AG04450 (cell line): ENCODE results near the gene KLHL15. TPM values are rescaled to one million over a fixed set of nuclear protein-coding genes. Genes with fewer than 3 reads are reported as not detected.

ENCODE experiments used
- CTCF ChIA-PET: fragments of 300-600, 350-600 bp; formaldehyde crosslinking; extraction: SDS; loops from one replicate; lab custom pipeline; 2022; ENCODE audit warnings: antibody characterized with exemption, inconsistent platforms; lab: Charles Lee
- POLR2A ChIA-PET: fragments of 350-600 bp; formaldehyde crosslinking; extraction: SDS; loops from one replicate; lab custom pipeline; 2021; ENCODE audit warnings: antibody characterized with exemption, inconsistent platforms; lab: Yijun Ruan, JAX
- DNase-seq: peaks from one replicate; pipeline ENCODE4 v3.0.0-alpha.2; 2011; ENCODE audit warnings: low read depth, low spot score
- H3K27ac ChIP-seq: one replicate; pipeline ENCODE4 v1.5.1; 2012; ENCODE audit warnings: low read depth, low read length, control low read depth
- H3K27me3 ChIP-seq: one replicate; pipeline ENCODE4 v1.6.0; 2012; ENCODE audit warnings: low read length; ENCODE audit not compliant: control insufficient read depth, insufficient read depth
- H3K4me3 ChIP-seq: 2 replicates; pipeline ENCODE4 v1.5.1; 2011; ENCODE audit warnings: mild to moderate bottlenecking, low read depth, low read length, control low read depth
- H3K9me3 ChIP-seq: 2 replicates; pipeline ENCODE4 v1.5.1; 2012; ENCODE audit warnings: low read length; ENCODE audit not compliant: control insufficient read depth, insufficient read depth
- polyA plus RNA-seq: library from polyadenylated mRNA; depleted of rRNA; stranded (reverse); fragments of >200 nt; gene quantifications from 2 replicates; pipeline ENCODE4 v1.2.3, GENCODE V29; 2011
- TF ChIP-seq, protein P1 (sequence below): IDR thresholded peaks from 2 replicates; pipeline ENCODE4 v1.5.1; 2011; ENCODE audit warnings: low read depth, low read length, control low read depth, inconsistent platforms

KLHL15 gene
- polyA plus RNA-seq, 1 experiment: 6.2 TPM

DNA sequence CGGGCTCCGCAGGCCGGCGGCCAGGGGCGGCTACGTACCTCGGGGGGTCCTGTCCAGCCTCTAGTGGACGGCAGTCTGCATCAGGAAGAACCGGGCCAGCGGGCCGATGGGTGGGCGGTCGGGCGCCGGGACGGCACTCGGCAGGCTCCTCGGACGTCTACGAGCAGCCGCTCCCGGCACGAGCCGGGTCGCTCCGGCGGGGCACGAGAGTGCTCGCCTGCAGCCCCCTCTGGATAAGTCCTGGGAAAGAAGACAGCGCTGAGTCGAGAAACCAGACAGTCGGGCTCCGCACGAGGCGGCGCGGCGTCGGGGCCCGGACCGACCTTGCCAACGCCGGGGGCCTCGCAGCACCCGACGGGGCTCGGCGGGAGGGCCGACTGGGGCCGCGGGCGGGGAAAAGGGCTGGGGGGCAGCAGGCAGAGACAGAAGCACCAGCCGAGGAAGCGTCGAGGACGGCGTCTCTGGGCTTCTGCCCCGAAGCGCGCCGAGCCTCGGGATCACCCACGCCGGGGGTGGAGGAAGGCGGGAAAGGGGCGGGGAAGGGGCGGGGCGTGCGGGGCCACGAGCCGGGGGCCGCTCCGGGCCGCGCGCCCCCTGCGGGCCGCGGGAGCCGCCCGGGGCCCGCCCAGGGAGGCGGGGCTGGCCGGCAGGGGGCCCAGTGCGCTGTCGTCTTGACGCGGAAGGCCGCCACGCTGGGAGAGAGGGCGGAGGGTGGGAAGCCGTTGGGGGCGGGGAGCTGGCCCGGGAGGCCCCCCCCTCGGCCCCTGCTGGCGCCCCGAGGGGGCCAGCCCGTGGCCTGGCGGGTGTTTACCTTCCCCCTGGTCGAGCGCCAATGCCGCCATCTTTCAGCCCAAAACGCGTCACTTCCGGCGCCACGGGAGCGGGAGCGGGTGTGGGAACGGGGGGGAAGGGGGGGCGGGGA, 1.9 kb downstream of the KLHL15 start:
- CTCF ChIA-PET: interaction anchor here (0.5 to 3.2 kb wide), 6 partner anchors 12 to 231 kb away, joined by 3 to 25 read pairs (median 4); partner anchors contain the start of gene EIF2S3
- DNase-seq: peak; percentile 84
- peak overlapping the region; percentile 75 for H3K4me3 ChIP-seq
- no peaks in the 10 kb centered on the region for H3K9me3 ChIP-seq
- H3K27me3 ChIP-seq: no peaks in the 10 kb centered on the region
- TF ChIP-seq, protein P1, sequence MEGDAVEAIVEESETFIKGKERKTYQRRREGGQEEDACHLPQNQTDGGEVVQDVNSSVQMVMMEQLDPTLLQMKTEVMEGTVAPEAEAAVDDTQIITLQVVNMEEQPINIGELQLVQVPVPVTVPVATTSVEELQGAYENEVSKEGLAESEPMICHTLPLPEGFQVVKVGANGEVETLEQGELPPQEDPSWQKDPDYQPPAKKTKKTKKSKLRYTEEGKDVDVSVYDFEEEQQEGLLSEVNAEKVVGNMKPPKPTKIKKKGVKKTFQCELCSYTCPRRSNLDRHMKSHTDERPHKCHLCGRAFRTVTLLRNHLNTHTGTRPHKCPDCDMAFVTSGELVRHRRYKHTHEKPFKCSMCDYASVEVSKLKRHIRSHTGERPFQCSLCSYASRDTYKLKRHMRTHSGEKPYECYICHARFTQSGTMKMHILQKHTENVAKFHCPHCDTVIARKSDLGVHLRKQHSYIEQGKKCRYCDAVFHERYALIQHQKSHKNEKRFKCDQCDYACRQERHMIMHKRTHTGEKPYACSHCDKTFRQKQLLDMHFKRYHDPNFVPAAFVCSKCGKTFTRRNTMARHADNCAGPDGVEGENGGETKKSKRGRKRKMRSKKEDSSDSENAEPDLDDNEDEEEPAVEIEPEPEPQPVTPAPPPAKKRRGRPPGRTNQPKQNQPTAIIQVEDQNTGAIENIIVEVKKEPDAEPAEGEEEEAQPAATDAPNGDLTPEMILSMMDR: no peak
- POLR2A ChIA-PET: interaction anchor here (0.5 to 2.3 kb wide), 7 partner anchors 29 to 283 kb away, joined by 3 to 21 read pairs (median 4); partner anchors contain the start of gene EIF2S3
- H3K27ac ChIP-seq: no peak overlapping the region

- H3K27ac ChIP-seq: no peak overlapping the region
- no peak for DNase-seq
- CTCF ChIA-PET: interaction anchor here (0.7 kb wide), 1 partner anchor 30 kb away, joined by 3 read pairs; the partner anchor contains the start of gene EIF2S3
Measured at GRCh38 chrX:24023972-24024669, 2.9 kb downstream of the KLHL15 start.

GRCh38 chrX:24023544-24023943, 3.4 kb downstream of the KLHL15 start:
- Histone ChIP-seq H3K27me3 (no peaks in the 10 kb centered on the region), H3K27ac (no peak overlapping the region), H3K9me3 (no peaks in the 10 kb centered on the region), H3K4me3 (peak overlapping the region; percentile 56)
- DNase-seq: no peak
- CTCF ChIA-PET: interaction anchor here (0.7 kb wide), 1 partner anchor 31 kb away, joined by 3 read pairs; the partner anchor contains the start of gene EIF2S3
- POLR2A ChIA-PET: interaction anchor here (1.5 kb wide), 1 partner anchor 31 kb away, joined by 5 read pairs; the partner anchor contains the start of gene EIF2S3
- TF ChIP-seq, protein P1: no peak

More at GRCh38 chrX:24023972-24024669, 2.9 kb downstream of the KLHL15 start:
- POLR2A ChIA-PET: interaction anchor here (1.5 kb wide), 1 partner anchor 30 kb away, joined by 5 read pairs; the partner anchor contains the start of gene EIF2S3
- no peaks in the 10 kb centered on the region for H3K27me3 ChIP-seq
- TF ChIP-seq, protein P1: no peak
- H3K9me3 ChIP-seq: no peaks in the 10 kb centered on the region
- peak overlapping the region; percentile 56 for H3K4me3 ChIP-seq

- no peaks in the 10 kb centered on the region for H3K9me3 ChIP-seq
- no peak for DNase-seq
- no peak overlapping the region for H3K4me3 ChIP-seq
- H3K27me3 ChIP-seq: no peaks in the 10 kb centered on the region
- POLR2A ChIA-PET: no interaction called here
- CTCF ChIA-PET: interaction anchor here (1.3 kb wide), 1 partner anchor 34 kb away, joined by 9 read pairs; the partner anchor contains the start of gene EIF2S3
- TF ChIP-seq, protein P1: no peak
- H3K27ac ChIP-seq: no peak overlapping the region
Measured at GRCh38 chrX:24020306-24020876, 6.6 kb downstream of the KLHL15 start.
